Measurements from ENCODE around the gene MCM7. TPM values are rescaled to one million over a fixed set of nuclear protein-coding genes. Genes with fewer than 3 reads are reported as not detected.
A peak's percentile ranks its signal among the peaks of the same experiment; 100 is the strongest.

Gene MCM7
- total RNA-seq, 6 experiments from 2014 or later = 70.9 to 139 (median 124) TPM

GRCh38 chr7:100053215-100053614 lies 48.0 kb downstream of the MCM7 start:
- no peaks in the 10 kb centered on the region; the same call in 1 of the 2 replicates for H3K36me3 Mint-ChIP-seq (ENCODE audit: low read depth)
- DNase-seq = peak; percentile 77
- H3K9me3 Mint-ChIP-seq = no peaks in the 10 kb centered on the region
- no peaks in the 10 kb centered on the region; the same call in 1 of the 2 replicates for H3K27me3 Mint-ChIP-seq (ENCODE audit: insufficient read depth)
- no peak overlapping the region for H3K4me3 Mint-ChIP-seq
- H3K4me1 Mint-ChIP-seq (ENCODE audit: low read depth) = peaks cover 25% of the 10 kb centered on the region
- H3K27ac Mint-ChIP-seq = no peak overlapping the region
- TF ChIP-seq, protein P1, sequence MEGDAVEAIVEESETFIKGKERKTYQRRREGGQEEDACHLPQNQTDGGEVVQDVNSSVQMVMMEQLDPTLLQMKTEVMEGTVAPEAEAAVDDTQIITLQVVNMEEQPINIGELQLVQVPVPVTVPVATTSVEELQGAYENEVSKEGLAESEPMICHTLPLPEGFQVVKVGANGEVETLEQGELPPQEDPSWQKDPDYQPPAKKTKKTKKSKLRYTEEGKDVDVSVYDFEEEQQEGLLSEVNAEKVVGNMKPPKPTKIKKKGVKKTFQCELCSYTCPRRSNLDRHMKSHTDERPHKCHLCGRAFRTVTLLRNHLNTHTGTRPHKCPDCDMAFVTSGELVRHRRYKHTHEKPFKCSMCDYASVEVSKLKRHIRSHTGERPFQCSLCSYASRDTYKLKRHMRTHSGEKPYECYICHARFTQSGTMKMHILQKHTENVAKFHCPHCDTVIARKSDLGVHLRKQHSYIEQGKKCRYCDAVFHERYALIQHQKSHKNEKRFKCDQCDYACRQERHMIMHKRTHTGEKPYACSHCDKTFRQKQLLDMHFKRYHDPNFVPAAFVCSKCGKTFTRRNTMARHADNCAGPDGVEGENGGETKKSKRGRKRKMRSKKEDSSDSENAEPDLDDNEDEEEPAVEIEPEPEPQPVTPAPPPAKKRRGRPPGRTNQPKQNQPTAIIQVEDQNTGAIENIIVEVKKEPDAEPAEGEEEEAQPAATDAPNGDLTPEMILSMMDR (IDR thresholded peaks at IDR 0.05) = peak; percentile 68

DNA sequence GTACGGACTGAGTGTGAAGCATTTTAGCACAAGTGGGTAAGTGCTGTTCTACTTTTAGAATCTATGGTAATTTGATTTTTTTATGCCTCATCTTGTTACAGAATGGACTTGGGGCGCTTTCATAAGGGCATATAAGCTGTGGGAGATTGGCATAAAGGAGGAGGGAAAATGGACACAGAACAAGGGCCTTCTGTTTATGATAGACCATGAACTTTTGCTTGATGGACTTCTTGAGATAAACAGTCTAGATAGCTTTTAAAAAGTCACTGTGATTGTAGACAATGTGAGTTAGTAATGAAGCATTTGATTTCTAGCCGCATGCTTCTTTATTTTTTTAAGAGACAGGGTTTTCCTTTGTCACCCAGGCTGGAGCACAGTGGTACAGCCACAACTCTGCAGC lies 49.6 kb downstream of the MCM7 start:
- H3K36me3 Mint-ChIP-seq (ENCODE audit: low read depth) = no peaks in the 10 kb centered on the region; the same call in 1 of the 2 replicates
- H3K4me3 Mint-ChIP-seq = peak overlapping the region; percentile 66
- no peak overlapping the region; the same call in 1 of the 2 replicates for H3K27ac Mint-ChIP-seq
- H3K27me3 Mint-ChIP-seq (ENCODE audit: insufficient read depth) = no peaks in the 10 kb centered on the region; the same call in 1 of the 2 replicates
- TF ChIP-seq, protein P1 (IDR thresholded peaks at IDR 0.05) = no peak
- H3K9me3 Mint-ChIP-seq = no peaks in the 10 kb centered on the region
- peaks cover 25% of the 10 kb centered on the region for H3K4me1 Mint-ChIP-seq (ENCODE audit: low read depth)
- no peak for DNase-seq

DNA sequence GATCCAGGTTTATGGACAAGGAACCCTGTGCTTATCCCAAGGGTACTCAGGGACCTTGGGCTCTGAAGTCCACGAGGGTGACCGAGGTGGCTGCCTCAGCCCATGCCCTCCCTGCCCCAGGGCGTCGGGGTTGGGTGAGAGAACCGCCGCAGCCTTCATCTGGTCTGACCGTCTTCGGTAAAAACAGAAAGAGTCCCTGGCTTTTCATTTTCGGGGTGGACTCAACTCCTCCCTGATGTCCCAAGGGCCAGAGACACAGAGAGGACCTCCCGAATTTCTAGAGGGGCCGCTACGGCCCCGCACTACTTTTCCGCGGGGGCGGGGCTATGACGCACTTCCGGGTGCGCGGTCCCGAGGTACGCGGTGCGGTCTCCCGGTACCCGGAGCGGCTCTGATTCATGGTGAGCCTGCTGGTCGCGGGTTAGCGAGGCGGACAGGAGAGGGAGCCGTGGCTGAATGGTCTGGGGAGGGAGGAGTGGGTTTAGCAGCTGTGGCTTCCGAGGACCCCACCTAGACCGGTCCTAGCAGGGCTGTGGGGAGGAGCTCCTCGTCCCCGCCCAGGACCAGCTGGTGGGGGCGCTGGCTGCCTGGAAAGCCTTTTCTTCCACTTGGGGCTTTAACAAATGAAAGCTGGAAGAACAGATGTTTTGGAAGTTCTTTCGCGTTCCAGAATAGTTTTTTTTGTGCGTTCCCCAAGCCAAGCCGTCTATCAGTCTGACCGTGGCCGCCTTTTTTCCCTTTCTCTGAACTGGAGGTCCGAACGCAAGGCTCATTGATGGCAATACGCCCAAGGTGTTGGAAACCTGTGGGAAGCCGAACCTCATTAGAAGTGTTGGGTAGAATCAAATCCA lies 51.5 kb downstream of the MCM7 start, which contains the start of gene ZSCAN21:
Gene ZSCAN21, plus strand, starts transcription at position 334 of the 851 bp plus-strand sequence. CDS start 7,233 bp downstream, outside the sequence.
- H3K27me3 Mint-ChIP-seq (ENCODE audit: insufficient read depth) = no peaks in the 10 kb centered on the region; the same call in 1 of the 2 replicates
- no peaks in the 10 kb centered on the region for H3K9me3 Mint-ChIP-seq
- H3K4me1 Mint-ChIP-seq (ENCODE audit: low read depth) = peaks cover 25% of the 10 kb centered on the region
- H3K27ac Mint-ChIP-seq = peak within 1 kb of the TSS; percentile 95
- peak; percentile 71 for DNase-seq
- no peaks in the 10 kb centered on the region; the same call in 1 of the 2 replicates for H3K36me3 Mint-ChIP-seq (ENCODE audit: low read depth)
- H3K4me3 Mint-ChIP-seq = peak within 1 kb of the TSS; percentile 95
- TF ChIP-seq, protein P1 (IDR thresholded peaks at IDR 0.05) = peak; percentile 54

- H3K36me3 Mint-ChIP-seq (ENCODE audit: low read depth) = no peaks in the 10 kb centered on the region; the same call in 1 of the 2 replicates
- DNase-seq = no peak
- H3K4me1 Mint-ChIP-seq (ENCODE audit: low read depth) = peaks cover 25% of the 10 kb centered on the region
- peak overlapping the region; percentile 27; the same call in 1 of the 2 replicates for H3K4me3 Mint-ChIP-seq
- TF ChIP-seq, protein P1 (IDR thresholded peaks at IDR 0.05) = no peak
- no peaks in the 10 kb centered on the region; the same call in 1 of the 2 replicates for H3K27me3 Mint-ChIP-seq (ENCODE audit: insufficient read depth)
- H3K27ac Mint-ChIP-seq = peak overlapping the region; percentile 34
- H3K9me3 Mint-ChIP-seq = no peaks in the 10 kb centered on the region
Measured at GRCh38 chr7:100048680-100049079, 52.5 kb downstream of the MCM7 start.

GRCh38 chr7:100044718-100045117 lies 56.5 kb downstream of the MCM7 start:
- Mint-ChIP-seq H3K27ac (no peak overlapping the region), H3K4me3 (no peak overlapping the region), H3K36me3 (ENCODE audit: low read depth) (no peaks in the 10 kb centered on the region), H3K27me3 (ENCODE audit: insufficient read depth) (no peaks in the 10 kb centered on the region; the same call in 1 of the 2 replicates), H3K4me1 (ENCODE audit: low read depth) (peaks cover 28% of the 10 kb centered on the region), H3K9me3 (no peaks in the 10 kb centered on the region)
- TF ChIP-seq, protein P1 (IDR thresholded peaks at IDR 0.05) = no peak
- no peak for DNase-seq

Small RNA genes within 50 kb of the gene (microRNA-seq; reads per million reads assigned to microRNA genes)
- gene MIR106B (1,269 reads per million, percentile 76 among the genes with 10 or more reads in this experiment), gene MIR25 (262 reads per million, percentile 60 among the genes with 10 or more reads in this experiment), gene MIR93 (3,499 reads per million, percentile 86 among the genes with 10 or more reads in this experiment)

Other genes with a start within 250 kb of the MCM7 start
- not detected for gene OR2AE1, start 224.4 kb downstream of the MCM7 start, total RNA-seq (2021; fragmentation: NEBNext Ultra II Directional; extraction: Animal tissue kit (Norgen Biotek cat#: 25700))
- 10 to 100 TPM; 22.0 to 24.6 (median 22.9) TPM for gene TRIM4, start 181.9 kb downstream of the MCM7 start, total RNA-seq (2021; fragmentation: NEBNext Ultra II Directional; extraction: Animal tissue kit (Norgen Biotek cat#: 25700))
- not detected for gene GJC3, start 171.8 kb downstream of the MCM7 start, total RNA-seq (2021; fragmentation: NEBNext Ultra II Directional; extraction: Animal tissue kit (Norgen Biotek cat#: 25700))
- gene AZGP1, start 125.4 kb downstream of the MCM7 start, total RNA-seq (2021; fragmentation: NEBNext Ultra II Directional; extraction: Animal tissue kit (Norgen Biotek cat#: 25700)) = not detected
- 10 to 100 TPM; 55.9 to 77.4 (median 63.1) TPM for gene ZKSCAN1, start 85.8 kb downstream of the MCM7 start, total RNA-seq (2021; fragmentation: NEBNext Ultra II Directional; extraction: Animal tissue kit (Norgen Biotek cat#: 25700))
- 1 to 10 TPM; 8.2 to 9.8 (median 9.2) TPM for gene ZSCAN21, start 51.6 kb downstream of the MCM7 start, total RNA-seq (2021; fragmentation: NEBNext Ultra II Directional; extraction: Animal tissue kit (Norgen Biotek cat#: 25700))
- 10 to 100 TPM; 16.5 to 19.4 (median 18.3) TPM for gene ZNF3, start 19.7 kb downstream of the MCM7 start, total RNA-seq (2021; fragmentation: NEBNext Ultra II Directional; extraction: Animal tissue kit (Norgen Biotek cat#: 25700))
- 100 to 1,000 TPM; 253 to 334 (median 302) TPM for gene COPS6, start 12.4 kb downstream of the MCM7 start, total RNA-seq (2021; fragmentation: NEBNext Ultra II Directional; extraction: Animal tissue kit (Norgen Biotek cat#: 25700))
- 10 to 100 TPM; 20.2 to 24.5 (median 21.9) TPM for gene AP4M1, start 246 bp upstream of the MCM7 start, total RNA-seq (2021; fragmentation: NEBNext Ultra II Directional; extraction: Animal tissue kit (Norgen Biotek cat#: 25700))
- gene TAF6, start 18.0 kb upstream of the MCM7 start, total RNA-seq (2021; fragmentation: NEBNext Ultra II Directional; extraction: Animal tissue kit (Norgen Biotek cat#: 25700)) = 10 to 100 TPM; 66.4 to 78.6 (median 77.4) TPM
- 10 to 100 TPM; 24.4 to 32.4 (median 26.3) TPM for gene CNPY4, start 18.2 kb upstream of the MCM7 start, total RNA-seq (2021; fragmentation: NEBNext Ultra II Directional; extraction: Animal tissue kit (Norgen Biotek cat#: 25700))
- gene MBLAC1, start 25.6 kb upstream of the MCM7 start, total RNA-seq (2021; fragmentation: NEBNext Ultra II Directional; extraction: Animal tissue kit (Norgen Biotek cat#: 25700)) = 1 to 10 TPM; 2.3 to 3.0 (median 2.5) TPM
- 100 to 1,000 TPM in 5 of 6 experiments, 10 to 100 TPM in 1; 99.5 to 137 (median 110) TPM for gene LAMTOR4, start 47.5 kb upstream of the MCM7 start, total RNA-seq (2021; fragmentation: NEBNext Ultra II Directional; extraction: Animal tissue kit (Norgen Biotek cat#: 25700))
- gene TRAPPC14, start 57.3 kb upstream of the MCM7 start, total RNA-seq (2021; fragmentation: NEBNext Ultra II Directional; extraction: Animal tissue kit (Norgen Biotek cat#: 25700)) = 10 to 100 TPM; 19.1 to 23.4 (median 21.7) TPM
- gene GAL3ST4, start 67.2 kb upstream of the MCM7 start, total RNA-seq (2021; fragmentation: NEBNext Ultra II Directional; extraction: Animal tissue kit (Norgen Biotek cat#: 25700)) = 1 to 10 TPM; 5.1 to 8.6 (median 7.1) TPM
- 1 to 10 TPM in 3 of 6 experiments, under 1 TPM in 3; 0.57 to 1.4 (median 0.86) TPM for gene GPC2, start 76.0 kb upstream of the MCM7 start, total RNA-seq (2021; fragmentation: NEBNext Ultra II Directional; extraction: Animal tissue kit (Norgen Biotek cat#: 25700))
- gene STAG3, start 76.5 kb upstream of the MCM7 start, total RNA-seq (2021; fragmentation: NEBNext Ultra II Directional; extraction: Animal tissue kit (Norgen Biotek cat#: 25700)) = under 1 TPM; 0.24 to 0.91 (median 0.43) TPM
- gene PVRIG, start 118.6 kb upstream of the MCM7 start, total RNA-seq (2021; fragmentation: NEBNext Ultra II Directional; extraction: Animal tissue kit (Norgen Biotek cat#: 25700)) = under 1 TPM in 4 of 6 experiments, not detected in 2; 0.51 to 0.87 (median 0.61) TPM
- not detected for gene SPDYE3, start 206.3 kb upstream of the MCM7 start, total RNA-seq (2021; fragmentation: NEBNext Ultra II Directional; extraction: Animal tissue kit (Norgen Biotek cat#: 25700))